DLD1 (cell line): ENCODE measurements around the gene PMM1.
"Not testable (repeated sequence)": the region's sequence is repeated elsewhere in the genome, so short reads cannot be mapped to it uniquely, and the experiment has no call there.

Experiments used
- in situ Hi-C: cut with HindIII; loops from 2 replicates; pipeline ENCODE4 v1.10.0; 2017; ENCODE audit warnings: low sequenced_read_pairs

Gene PMM1

DNA sequence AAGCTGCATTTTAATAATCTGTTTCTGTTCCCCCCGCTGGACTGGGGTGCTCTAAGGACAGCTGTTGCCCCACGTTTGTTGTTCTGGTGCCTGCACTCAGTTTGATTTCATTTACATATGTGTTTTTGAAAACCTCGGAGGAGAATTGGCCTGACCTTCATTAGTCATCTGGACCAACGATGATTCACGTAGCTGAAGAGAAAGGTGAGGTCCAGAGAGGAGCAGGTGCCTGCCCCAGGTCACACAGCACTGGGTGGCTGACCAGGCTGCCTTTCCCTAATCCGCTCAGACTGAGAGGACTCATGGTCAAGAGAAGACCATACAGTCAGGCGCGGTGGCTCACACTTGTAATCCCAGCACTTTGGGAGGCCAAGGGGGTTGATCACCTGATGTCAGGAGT is 25.1 kb downstream of the PMM1 start:
- in situ Hi-C loops = no loop called here

DNA sequence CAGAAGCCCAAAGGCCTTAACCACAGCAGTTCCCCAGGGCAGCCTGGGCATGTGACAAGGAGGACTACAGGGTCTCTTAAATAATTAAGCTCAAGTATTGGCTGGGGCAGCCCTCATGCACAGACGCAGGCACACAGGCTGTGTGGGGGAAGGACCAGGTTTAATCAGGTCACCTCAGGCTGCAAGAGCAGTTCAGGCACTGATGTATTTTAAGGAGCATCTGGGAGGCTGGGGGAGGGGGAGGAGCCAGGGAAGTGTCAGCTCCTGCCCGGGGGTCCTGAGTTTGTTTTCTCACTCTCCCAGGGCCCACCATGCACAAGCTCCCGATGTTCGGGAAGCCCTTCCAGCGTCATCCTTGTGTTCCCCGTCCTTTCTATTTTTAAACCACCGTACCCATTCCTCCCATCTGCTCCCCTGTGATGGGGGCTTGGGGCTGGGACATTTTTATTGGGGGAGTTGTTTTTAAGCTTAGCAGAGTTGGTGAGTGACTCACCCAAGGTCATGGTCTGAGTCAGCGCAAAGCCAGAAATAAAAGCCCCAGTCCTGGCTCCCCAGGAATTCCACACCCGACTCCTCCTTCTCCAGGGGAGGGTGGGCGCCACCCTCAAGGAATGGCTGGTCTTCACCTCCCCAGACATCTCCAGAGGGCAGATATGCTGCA is 26.5 kb downstream of the PMM1 start:
- in situ Hi-C loops = no loop called here

DNA sequence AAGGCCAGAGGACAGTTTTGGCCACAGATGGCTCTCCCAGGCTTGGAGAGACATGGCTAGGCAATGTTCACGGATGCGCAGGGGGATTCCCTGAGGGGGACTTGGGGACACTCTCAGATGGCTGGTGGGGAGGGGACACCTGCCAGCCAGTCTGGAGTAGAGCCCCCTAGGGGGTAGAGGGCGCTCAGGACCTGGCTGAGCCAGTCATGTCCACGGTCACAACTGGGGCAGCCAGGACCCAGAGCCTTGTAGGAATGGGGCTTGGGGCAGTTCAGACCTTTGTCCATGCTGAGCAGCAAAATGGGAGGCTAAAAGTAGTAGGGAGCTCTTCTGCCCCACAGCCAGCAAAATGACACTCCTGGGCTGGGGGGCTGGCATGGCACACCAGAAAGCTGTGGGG is 27.2 kb downstream of the PMM1 start:
- in situ Hi-C loops = no loop called here

DNA sequence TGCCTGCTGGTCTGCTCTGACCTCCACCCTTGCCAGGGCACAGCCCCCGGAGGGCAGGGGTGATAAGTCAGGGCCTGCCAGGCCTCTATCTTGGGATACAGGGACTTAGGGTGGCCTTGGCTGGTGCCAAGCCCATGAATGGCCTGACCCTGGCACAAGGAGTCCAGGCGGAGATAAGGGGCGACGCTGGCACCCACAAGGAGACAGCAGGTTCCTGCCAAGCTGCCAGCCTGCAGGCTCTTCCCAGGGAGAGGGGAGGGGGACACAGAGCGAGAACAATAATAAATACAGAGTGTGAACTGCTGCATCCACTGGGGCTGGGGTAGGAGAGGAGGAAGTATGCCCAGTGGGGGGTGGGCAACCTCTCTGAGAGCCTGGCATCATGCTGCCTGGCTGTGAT is 27.9 kb downstream of the PMM1 start:
- in situ Hi-C loops = no loop called here

DNA sequence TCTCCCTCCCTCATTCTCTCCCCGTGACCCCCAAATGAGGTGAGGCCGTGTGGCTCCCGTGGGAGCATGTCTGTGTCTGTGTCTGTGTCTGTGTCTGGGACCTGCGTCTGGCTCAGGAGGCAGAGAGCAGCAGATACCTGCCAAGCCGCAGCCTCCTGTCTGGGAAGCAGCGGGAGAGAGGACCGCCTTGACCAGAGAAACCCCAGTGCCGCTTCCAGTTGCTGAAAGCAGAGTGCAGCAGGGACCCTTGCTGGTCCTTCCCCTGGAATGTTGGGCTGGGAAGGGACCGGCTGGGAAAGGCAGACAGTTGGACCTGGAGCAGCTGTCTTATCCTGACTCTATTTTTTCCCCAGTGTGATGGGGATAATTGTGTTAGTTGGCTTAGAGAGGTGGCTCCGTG is 28.3 kb downstream of the PMM1 start:
- in situ Hi-C loops = no loop called here

DNA sequence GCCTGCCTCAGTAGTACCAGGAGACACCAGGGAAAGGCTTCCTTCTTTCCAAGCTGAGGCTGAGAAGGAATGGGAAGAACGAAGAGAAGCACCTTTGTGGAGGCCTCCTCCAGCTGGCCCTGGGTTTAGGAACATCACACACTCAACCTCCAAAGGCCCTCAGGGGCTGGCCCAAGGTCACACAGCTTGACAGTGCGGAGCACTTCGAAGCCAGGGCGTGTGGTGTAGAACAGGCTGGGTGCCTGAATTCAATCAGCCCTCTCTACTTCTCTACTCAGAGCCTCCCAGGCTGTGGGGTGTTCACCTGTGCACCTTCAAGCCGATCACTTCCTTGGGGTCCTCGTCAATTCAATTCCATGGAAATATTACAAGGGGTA is 29.6 kb downstream of the PMM1 start:
- in situ Hi-C loops = no loop called here

DNA sequence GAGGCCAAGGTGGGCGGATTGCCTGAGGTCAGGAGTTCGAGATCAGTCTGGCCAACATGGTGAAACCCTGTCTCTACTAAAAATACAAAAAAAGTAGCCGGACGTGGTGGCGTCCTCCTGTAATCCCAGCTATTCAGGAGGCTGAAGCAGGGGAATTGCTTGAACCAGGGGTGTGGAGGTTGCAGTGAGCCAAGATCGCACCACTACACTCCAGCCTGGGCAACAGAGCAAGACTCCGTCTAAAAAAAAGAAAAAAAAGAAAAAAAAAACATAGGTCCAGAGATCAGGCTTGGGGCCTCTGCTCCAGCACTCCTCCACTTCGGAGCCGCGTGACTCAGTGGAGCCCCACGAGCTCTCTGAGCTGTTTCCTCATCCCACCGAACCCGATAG is 31.4 kb downstream of the PMM1 start:
- in situ Hi-C loops = not testable (repeated sequence)

DNA sequence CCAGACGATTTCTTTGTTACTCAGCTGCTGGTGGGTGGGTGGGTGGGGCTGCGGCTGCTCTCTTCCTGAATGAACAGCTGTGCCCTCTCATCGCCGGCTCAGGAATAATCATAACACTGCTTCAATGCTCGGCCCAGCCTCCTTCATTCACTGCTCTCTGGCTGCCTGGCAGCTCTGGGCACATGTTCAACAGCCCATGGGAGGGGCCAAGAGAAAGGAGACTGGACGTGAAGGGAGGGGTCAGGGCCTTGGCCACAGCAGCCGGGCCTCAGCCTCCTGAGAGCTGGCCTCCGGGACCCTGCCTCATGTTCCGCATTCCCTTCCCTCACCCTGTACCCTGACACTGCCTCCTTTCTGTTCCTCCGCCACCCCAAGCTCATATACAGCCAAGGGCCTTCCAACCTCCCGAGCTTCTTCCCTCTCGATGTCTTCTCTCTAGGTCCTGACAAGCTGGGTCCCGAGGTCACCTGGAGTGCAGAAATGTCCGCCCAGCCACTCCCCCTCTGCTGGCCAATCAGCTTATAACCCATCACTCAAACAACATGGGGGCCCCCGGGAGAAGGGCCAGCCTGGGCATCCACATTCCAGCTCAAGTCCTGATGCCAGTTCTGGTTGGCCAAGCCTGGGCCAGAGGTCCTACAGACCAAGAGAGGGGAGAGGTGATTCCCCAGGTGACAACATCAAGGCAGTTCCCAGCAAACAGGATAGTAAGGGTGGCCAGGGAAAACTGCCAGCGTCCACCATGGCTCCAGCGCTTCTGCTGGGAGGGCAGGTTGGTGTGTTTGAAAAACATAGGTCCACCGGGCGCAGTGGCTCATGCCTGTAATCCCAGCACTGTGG is 32.0 kb downstream of the PMM1 start:
- in situ Hi-C loops = no loop called here

DNA sequence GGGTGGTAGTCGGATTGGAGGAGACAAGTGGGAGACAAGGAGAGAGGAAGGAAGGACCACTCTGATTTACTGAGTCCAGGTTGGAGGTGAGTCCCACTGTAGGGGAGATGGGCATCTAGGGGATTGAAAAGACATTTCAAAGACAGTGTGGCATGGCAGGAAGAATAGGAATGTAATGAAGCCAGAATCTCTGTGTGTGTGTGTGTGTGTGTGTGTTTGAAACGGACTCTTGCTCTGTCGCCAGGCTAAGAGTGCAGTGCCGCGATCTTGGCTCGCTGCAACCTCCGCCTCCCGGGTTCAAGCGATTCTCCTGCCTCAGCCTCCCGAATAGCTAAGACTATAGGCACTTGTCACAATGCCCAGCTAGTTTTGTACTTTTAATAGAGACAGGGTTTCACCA is 33.1 kb downstream of the PMM1 start:
- in situ Hi-C loops = no loop called here

DNA sequence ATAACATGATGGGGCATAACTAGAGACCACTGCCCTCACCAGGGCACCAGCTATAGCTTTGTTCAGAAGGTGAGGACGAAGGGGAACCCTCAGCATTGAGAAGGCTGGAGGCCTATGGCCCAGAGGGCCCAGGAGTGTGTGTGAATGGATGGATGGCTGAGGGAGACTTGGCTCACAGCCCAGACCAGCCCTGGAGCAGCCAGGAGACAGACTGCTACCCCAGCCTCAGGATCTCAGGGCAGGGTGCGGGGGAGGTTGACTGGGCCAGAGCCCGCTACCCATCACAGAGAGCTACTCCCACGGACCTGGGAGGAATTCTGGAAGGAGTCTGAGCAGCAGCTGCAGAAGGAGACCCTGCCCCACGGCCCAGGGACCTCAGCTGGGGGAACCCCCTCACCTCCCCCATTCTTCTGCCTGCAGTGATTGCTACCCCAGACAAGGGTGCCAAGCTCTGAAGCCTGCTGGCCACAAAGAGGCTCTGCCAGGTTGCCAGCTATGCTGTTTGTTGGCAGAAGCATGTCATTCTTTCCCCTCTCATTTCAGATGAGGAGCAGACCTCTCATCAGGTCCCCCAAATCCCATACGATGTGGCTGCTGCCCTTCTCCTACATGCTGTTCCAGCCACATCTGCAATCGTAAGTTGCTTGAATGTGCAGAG is 34.2 kb downstream of the PMM1 start:
- in situ Hi-C loops = no loop called here

DNA sequence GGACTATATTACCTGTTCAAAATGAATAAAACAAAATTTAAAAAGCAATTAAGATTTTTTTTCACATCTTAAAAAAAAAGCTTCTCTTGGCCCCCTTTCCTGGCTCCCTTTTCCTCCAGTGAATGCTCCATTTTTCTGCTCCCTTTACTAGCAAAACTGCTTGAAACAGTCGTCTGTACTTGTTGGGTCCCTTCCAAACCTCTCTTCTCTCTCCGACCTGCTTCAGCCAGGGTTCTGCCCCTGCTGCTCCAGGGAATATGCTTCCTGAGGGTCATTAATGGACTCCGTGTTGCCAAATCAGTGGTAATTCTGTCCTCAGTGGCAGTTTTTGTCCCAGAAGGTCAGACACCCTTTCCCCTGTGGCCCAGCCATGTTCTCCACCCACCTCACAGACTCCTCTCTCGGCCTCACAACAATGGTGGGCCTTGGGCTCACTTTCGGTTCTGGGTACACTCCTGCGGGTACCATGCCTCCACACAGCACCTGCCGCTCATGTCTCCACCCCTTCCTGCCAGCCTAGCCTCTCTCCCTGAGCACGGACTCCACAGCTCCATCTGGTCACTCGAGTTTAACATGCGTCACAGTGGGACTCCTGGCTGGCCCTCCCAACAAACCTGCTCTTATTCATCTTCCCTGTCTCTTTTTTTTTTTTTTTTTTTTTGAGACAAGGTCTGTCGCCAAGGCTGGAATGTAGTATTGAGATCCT is 37.6 kb downstream of the PMM1 start:
- in situ Hi-C loops = no loop called here

DNA sequence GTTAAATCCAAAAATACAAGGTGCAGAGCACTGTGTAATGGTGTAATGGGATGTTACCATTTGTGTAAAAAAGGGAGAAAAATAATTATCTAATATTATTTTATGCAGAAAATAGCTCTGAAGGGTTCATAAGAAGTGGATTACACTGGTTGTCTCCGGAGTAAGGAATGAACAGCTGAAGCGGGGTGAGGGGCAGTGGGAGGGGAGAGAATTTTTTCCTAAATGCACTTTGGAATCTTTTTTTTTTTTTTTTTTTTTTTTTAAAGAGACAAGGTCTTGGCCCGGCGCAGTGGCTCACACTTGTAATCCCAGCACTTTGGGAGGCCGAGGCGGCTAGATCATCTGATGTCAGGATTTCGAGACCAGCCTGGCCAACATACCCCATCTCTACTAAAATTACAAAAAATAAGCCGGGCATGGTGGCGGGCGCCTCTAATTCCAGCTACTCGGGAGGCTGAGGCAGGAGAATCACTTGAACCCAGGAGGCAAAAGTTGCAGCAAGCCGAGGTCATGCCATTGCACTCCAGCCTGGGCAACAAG is 38.6 kb downstream of the PMM1 start:
- in situ Hi-C loops = no loop called here

DNA sequence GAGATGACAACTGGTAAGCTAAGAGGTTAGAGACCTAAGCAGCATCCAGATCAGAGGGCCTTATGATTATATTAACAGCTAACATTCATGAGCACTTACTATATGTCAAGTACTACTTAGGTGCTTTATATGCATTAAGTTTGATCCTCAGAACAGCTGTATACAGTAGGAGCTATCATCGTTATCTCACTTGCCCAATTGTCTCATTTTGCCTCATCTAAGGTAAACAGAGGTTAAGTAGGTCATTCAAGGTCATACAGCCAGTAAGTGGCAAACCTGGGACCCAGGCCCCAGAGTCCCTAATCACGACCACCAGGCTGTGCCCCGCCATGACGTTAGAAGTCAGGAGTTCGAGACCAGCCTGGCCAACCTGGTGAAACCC is 40.8 kb downstream of the PMM1 start:
- in situ Hi-C loops = no loop called here

DNA sequence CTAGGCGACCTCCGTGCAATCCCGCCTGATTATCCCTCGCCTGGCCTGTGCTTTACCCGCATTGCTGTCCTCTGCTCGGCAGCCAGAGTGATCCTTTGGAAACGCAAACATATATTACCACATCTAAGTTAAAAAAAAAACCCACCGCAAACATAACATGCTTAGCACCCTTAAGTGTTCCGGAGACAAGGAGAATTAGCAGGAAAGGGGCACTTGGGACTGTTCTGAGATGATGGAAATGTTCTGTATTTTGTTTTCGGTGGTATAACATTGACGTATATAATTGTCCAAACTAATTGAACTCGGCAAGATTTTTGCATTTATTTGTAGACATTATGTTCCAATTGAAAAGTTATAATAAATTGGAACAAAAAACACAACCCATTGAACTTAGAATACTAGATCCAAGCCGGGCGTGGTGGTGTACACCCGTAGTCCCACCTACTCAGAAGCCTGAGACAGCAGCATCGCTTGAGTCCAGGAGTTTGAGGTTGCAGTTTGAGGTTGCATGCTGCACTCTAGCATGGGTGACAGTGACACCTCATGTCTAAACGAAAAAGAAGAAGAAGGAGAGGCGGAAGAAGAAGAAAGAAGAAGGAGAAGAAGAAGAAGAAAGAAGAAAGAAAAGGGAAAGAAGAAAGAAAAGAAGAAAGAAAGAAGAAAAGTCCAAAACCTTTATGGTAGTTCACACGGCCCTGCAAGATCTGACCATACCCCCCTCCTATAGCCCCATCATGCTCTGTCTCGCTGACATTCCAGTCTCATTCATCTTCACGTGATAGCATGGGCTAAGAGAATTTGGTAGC is 44.8 kb downstream of the PMM1 start:
- in situ Hi-C loops = no loop called here

DNA sequence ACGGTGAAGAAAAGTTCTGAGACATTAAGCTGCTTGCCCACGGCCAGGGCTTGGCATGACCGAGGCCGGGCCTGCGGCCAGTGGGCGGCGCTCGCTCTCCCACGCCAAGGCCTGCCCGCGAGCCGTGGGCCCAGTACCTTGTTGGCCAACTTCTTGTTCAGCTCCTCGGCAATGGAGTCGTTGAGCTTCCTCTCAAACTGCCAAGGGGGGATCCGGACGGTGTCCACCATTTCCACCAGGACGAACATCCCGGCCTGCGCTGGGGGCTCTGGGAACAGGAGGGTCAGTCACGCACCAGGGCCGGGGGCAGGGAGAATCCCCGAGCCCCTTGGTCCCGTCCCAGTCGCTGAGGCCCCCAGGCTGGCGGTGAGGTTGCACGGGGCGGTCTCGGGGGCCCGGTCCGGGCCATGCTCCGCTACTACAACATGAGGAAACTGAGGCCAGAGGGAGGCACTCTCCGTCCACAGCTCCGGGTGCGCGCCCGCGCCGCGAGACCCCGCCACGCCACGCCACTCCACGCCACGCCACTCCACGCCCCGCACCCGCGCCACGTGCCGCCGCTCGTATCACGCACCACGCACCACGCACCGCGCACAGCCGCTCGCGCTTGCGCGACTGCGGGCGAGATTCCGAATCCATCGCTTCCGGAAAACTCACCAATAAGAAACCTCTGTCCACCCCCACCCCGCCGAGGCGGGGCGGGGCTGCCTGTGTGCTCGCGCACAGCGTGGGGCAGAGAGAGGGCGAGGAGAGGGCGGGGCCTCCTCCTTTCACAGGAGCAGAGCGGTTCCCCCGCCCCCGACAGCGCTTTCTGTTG is 45.6 kb downstream of the PMM1 start, which contains the start of gene POLR3H:
POLR3H (minus strand) TSS at position 617 of the 817 bp plus-strand sequence; CDS start at position 248, 369 bp downstream.
- in situ Hi-C loops = no loop called here

DNA sequence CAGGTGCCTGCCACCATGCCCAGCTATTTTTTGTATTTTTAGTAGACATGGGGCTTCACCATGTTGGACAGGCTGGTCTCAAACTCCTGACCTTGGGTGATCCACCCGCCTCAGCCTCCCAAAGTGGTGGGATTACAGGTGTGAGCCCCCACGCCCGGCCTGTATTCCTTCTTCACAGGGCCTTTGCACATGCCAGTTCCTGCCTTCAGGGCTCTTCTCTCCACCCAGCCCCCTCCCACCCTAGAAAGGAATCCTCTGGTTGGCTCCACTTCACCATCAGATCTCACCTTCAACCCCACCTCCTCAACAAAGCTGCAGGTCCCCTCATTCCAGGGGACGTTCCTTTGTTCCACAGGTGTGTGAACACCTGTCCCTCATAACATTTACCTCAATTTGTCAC is 47.4 kb downstream of the PMM1 start:
- in situ Hi-C loops = no loop called here

DNA sequence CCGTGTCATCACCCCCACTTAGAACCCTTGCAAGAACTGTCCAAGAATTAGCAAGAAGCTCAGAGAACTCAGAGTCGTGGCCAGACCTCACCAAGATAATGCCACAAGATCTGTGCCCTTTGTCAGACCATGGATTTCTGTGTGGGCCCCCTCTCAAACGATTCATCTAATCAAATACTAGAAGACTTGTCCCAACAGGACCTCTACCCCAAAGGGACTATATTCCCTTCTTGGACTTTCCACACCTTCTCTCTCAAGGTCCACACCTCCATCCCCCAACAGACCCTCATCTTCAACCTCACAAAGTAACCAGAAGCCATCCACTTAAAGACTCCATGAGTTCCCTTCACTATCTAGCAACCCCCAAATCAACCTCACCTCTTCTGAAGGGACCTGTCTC is 48.2 kb downstream of the PMM1 start:
- in situ Hi-C loops = no loop called here

DNA sequence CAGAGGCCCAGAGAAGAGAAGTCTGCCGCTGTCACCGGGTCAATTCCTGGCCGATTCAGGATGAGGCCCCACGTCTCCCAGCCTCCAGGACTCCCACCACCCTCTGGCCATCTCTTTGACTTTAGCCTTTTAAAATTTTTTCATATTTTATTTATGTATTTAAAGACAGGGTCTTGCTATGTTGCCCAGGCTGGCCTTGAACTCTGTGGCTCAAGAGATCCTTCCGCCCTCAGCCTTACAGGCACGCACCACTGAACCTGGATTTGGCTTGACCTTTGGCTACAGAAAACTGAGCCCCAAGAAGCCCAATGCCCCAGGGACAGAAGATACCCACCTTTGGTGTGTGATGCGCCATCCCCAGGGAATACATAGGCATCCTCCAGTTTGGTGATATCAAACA is 49.3 kb downstream of the PMM1 start:
- in situ Hi-C loops = no loop called here

DNA sequence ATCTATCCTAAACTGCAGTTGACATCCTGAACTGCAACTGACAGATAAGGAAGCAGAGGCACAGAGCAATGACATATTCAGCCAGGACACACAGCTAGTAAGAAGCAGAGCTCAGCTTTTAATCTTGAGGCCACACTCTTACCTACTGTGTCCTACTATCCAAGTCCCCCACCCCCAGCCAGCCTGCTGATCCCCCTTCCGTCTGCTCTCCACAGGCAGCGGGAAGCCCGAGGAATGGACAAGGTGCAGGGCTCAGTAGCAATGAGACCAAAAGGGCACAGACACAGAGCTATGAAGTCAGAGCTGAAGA is 49.7 kb downstream of the PMM1 start:
- in situ Hi-C loops = no loop called here
